Spleen (tissue), 7 donors: Measurements from ENCODE around the gene NLRP2B.

Experiments
- CTCF ChIP-seq, 11 experiments: fragments of 200-600 bp in 7 of 11; fragments of 450-650 bp in 4 of 11; sonication (generic) in 4 of 11; IDR thresholded peaks in 8 of 11; conservative IDR thresholded peaks in 3 of 11; 1 replicate in 7 of 11; 2 replicates in 4 of 11; pipeline versions ENCODE4 v1.4.0 to v1.8.0; 2016 to 2021; ENCODE audit warnings: antibody characterized with exemption in 11 of 11, inconsistent platforms in 4 of 11, mild to moderate bottlenecking in 1 of 11
- POLR2AphosphoS5 ChIP-seq, 3 donors: sonication (generic); formaldehyde crosslinking; IDR thresholded peaks; one replicate each; pipeline ENCODE4 v1.5.1; 2017; ENCODE audit warnings: antibody characterized with exemption in 3 of 3
- donor health status: DM: no; HTN: no; CAD: no; lungs with moderate emphysema.
- donor health status: DM: no; HTN: no; CAD: no.
- donor health status: DM: no; HTN: no; CAD: no.

GRCh38 chrX:57641338-57641737 is 38.7 kb downstream of the NLRP2B start:
- TF ChIP-seq CTCF (IDR thresholded peaks at IDR 0.05 in 8 of 11, conservative IDR thresholded peaks at IDR 0.05 in 3 of 11) (no peak), POLR2AphosphoS5 (IDR thresholded peaks at IDR 0.05) (no peak)
